T47D (cell line): ENCODE data around the gene SZRD1.
"Not testable (repeated sequence)": the region's sequence is repeated elsewhere in the genome, so short reads cannot be mapped to it uniquely, and the experiment has no call there.

Source experiments
- DNase-seq, 2 experiments: peaks; one replicate each; pipeline versions ENCODE4 v3.0.0 to v3.0.0-alpha.2; 2011 to 2012; ENCODE audit warnings: low read depth in 1 of 2, low spot score in 1 of 2
- JUND ChIP-seq: IDR thresholded peaks from 2 replicates; pipeline ENCODE4 v1.6.1; 2012; ENCODE audit warnings: low read depth
- in situ Hi-C: cut with HindIII; loops from 2 replicates; pipeline ENCODE4 v1.10.0; 2016; ENCODE audit warnings: low sequenced_read_pairs, low pct_unique_long_range_greater_than_20kb

Gene SZRD1

DNA sequence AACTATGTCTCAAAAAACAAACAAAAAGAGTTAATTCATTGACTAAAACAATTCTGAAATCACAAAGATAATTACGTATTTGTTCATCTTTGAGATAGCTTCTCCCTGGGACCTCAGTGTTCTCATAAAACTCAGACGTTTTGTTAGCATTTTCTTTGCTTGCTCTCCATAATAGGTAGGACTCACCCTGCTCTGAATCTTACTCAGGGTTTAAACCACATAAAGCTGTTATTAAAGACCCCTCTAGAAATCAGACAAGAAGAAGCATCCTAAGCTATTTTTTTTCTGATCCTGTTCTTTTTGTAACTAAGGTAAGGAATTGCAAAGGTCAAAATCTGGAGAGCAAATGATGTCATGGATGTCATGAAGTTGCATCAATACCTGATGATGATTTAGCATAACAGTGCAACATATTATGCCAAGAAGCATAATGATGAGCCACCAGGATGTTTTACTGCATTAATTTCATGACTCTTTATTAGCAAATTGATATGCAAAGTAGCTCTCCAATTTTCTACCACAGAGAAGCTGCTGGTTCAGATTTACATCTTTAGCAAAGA lies 17.1 kb upstream of the SZRD1 start:
- in situ Hi-C loops: no loop called here
- DNase-seq: no peak
- TF ChIP-seq JUND: no peak

DNA sequence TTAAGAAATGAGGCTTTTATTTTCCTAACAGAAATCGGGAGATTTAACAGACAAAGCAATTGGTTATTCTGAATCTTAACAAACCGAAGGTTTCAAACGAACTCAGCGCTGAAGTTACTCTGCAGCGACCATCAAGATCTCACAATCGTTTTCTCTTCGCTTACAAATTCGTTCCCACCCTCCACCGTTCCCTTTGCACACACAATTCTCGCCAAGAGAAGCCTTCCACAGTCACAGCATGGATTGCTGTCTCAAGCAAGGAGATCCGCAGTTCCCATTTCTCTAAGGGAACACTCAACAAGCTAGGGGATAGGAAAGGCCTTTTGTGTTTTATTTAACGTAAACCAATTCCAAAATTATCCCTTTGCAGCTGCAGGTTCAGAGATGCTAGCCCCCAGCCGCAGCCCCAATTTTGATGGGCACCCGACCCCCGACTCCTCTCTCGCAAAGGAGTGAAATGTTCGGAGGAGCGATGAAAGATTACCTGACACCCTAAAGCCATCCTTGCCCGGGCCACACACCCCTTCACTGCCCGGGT lies 15.5 kb upstream of the SZRD1 start:
- in situ Hi-C loops: no loop called here
- no peak for TF ChIP-seq JUND
- peak in 1 of 2 experiments; percentile 15 for DNase-seq

DNA sequence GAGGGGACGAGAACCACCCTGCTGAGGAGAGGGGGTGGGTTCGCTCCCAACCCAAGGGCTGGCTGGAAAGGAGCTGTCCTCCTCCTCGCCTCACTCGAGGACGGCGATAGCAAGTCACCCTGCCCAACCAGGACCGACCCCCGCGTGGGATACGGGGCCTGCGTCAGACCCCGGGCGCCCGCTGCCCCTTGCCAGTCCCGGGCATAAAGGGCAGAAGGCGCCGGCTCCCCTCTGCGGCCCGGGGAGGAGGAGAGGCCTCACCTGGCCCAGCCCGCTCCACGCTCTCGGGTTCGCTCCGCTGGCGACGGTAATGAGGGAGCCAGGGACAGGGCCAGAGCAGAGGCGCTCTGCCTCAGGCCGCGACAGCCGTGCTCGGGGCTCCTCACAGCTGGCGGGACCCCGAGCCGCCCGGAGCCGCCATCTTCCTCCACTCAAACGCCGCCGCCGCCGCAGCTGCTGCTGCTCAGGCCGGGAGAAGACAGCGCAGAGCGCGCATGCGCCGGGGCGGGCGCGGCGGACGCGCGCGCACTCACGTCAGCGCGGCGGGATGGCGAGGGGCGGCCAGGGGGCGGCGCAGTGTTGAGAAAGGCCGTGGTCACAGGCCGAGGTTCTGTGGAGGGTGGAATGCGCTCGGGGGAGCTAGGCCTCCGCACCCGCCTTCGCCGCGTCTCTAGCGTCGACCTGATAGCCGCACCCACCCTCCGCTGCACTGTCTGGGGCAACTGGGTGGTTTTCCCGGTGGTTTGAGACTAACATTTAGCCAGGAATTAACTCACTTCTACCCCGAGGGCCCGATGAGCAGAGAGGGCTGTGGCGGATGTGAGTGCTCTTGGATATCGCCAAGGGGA lies 14.8 kb upstream of the SZRD1 start, which contains the start of gene FBXO42:
Gene FBXO42 (minus strand): TSS at position 487 of the 848 bp plus-strand sequence. CDS start 37,062 bp downstream, outside the sequence.
- DNase-seq: peak; percentile 57 to 90
- in situ Hi-C loops: no loop called here
- no peak for TF ChIP-seq JUND

DNA sequence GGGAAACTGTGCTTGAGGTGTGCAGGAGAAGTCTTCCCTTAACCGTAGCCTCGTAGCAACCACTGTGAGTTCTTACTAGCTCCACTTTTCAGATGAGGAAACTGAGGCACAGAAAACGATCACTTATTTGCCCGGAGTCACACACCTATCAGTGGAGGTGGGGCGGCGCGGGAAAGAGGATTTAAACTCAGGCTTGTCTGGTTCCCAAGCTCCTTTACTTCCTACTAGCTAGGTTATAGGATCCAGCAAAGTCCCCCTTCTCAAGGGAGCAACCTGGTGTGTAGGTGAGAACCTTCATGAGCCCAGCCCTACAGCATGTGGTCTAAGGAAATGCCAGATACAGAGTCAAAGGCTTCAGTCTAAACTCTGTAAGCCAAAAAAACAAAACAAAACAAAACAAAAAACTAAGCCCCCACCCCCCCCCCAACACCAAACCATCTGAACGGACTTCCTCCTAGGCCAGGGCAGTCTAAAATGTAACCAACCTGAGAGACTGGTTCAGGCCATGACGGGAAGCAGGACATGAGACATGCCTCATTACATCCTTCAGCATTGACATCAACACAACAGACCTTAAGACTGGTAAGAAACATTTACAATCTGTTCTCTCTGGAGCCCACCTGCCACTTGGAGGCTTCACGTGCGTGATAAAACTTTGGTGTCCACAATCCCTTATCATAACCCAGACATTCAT lies 14.1 kb upstream of the SZRD1 start:
- TF ChIP-seq JUND: no peak
- in situ Hi-C loops: no loop called here
- peak in 1 of 2 experiments; percentile 26 for DNase-seq

DNA sequence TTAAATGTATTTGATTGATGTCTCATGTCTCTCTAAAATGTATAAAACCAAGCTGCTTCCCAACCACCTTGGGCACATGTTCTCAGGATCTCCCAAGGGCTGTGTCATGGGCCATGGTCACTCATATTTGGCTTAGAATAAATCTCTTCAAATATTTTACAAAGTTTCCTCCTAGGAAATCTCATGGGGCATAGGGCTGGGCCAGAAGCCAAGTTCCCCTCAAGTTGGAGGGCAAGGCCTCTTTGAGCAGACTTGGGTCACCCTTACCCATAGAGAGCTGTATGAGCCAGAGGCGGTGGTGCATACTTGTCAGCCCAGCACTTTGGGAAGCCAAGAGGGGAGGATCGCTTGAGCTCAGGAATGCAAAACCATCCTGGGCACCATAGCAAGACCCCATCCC lies 12.4 kb upstream of the SZRD1 start:
- in situ Hi-C loops: no loop called here
- DNase-seq: no peak
- TF ChIP-seq JUND: no peak

- in situ Hi-C loops: no loop called here
- no peak for DNase-seq
These were observed 10.2 kb upstream of the SZRD1 start for GRCh38 chr1:16356867-16357266.

GRCh38 chr1:16365146-16365498 lies 1.9 kb upstream of the SZRD1 start:
- in situ Hi-C loops, DNase-seq: not testable (repeated sequence)

More at GRCh38 chr1:16356867-16357266, 10.2 kb upstream of the SZRD1 start:
- TF ChIP-seq JUND: no peak

GRCh38 chr1:16367258-16367967 lies 371 bp downstream of the SZRD1 start:
- no peak for TF ChIP-seq JUND
- in situ Hi-C loops: no loop called here
- DNase-seq: peak in 1 of 2 experiments; percentile 80

GRCh38 chr1:16367968-16368890 lies 1.2 kb downstream of the SZRD1 start:
- no peak for DNase-seq
- in situ Hi-C loops: no loop called here

GRCh38 chr1:16369821-16370220 lies 2.8 kb downstream of the SZRD1 start:
- TF ChIP-seq JUND: no peak
- in situ Hi-C loops: no loop called here
- DNase-seq: no peak

More at GRCh38 chr1:16367968-16368890, 1.2 kb downstream of the SZRD1 start:
- TF ChIP-seq JUND: no peak

GRCh38 chr1:16371725-16372124 lies 4.7 kb downstream of the SZRD1 start:
- in situ Hi-C loops: no loop called here
- no peak for TF ChIP-seq JUND
- DNase-seq: no peak
